Activated CD8-positive, alpha-beta memory T cell treated with anti-CD3 and anti-CD28 coated beads for 36 hours (primary cell): ENCODE results near the gene SMYD2. TPM values are rescaled to one million over a fixed set of nuclear protein-coding genes. Genes with fewer than 3 reads are reported as not detected.

ENCODE experiments used
- CTCF ChIA-PET: fragments of 350-600 bp; sonication (Branson Sonifier 250); formaldehyde crosslinking; loops from one replicate; lab custom pipeline; 2021; ENCODE audit warnings: antibody characterized with exemption; lab: Charles Lee
- POLR2A ChIA-PET: fragments of 350-600 bp; sonication (Branson Sonifier 250); formaldehyde crosslinking; loops from one replicate; lab custom pipeline; 2021; ENCODE audit warnings: antibody characterized with exemption; lab: Charles Lee
- total RNA-seq, 2 experiments: library from RNA; stranded (reverse); gene quantifications; one replicate each; pipeline ENCODE4 v1.2.3, GENCODE V29; 2021

The SMYD2 gene
- total RNA-seq, 2 experiments from 2014 or later = 30.0 to 32.4 TPM

GRCh38 chr1:214341932-214342331, 61.0 kb downstream of the SMYD2 start:
- ChIA-PET POLR2A (no interaction called here), CTCF (interaction anchor here (1.7 to 2.6 kb wide), 2 partner anchors 10 to 13 kb away, joined by 5 to 7 read pairs; no protein-coding TSS in a partner anchor)

GRCh38 chr1:214342525-214342924, 61.6 kb downstream of the SMYD2 start:
- POLR2A ChIA-PET = no interaction called here
- CTCF ChIA-PET = interaction anchor here (1.7 kb wide), 1 partner anchor 13 kb away, joined by 5 read pairs; no protein-coding TSS in a partner anchor

GRCh38 chr1:214344897-214345296, 63.9 kb downstream of the SMYD2 start:
- POLR2A ChIA-PET = no interaction called here

GRCh38 chr1:214349008-214349407, 68.0 kb downstream of the SMYD2 start:
- ChIA-PET CTCF (interaction anchor here (0.8 kb wide), 1 partner anchor 8 kb away, joined by 3 read pairs; no protein-coding TSS in a partner anchor), POLR2A (no interaction called here)

More at GRCh38 chr1:214344897-214345296, 63.9 kb downstream of the SMYD2 start:
- CTCF ChIA-PET = no interaction called here

GRCh38 chr1:214349781-214350180, 68.8 kb downstream of the SMYD2 start:
- ChIA-PET CTCF (no interaction called here), POLR2A (no interaction called here)

GRCh38 chr1:214351551-214352277, 70.8 kb downstream of the SMYD2 start:
- POLR2A ChIA-PET = no interaction called here

GRCh38 chr1:214352838-214353237, 71.9 kb downstream of the SMYD2 start:
- ChIA-PET CTCF (no interaction called here), POLR2A (no interaction called here)

More at GRCh38 chr1:214351551-214352277, 70.8 kb downstream of the SMYD2 start:
- CTCF ChIA-PET = no interaction called here

- CTCF ChIA-PET = interaction anchor here (1.5 kb wide), 1 partner anchor 22 kb away, joined by 3 read pairs; no protein-coding TSS in a partner anchor
- POLR2A ChIA-PET = no interaction called here
These were observed 73.6 kb downstream of the SMYD2 start for GRCh38 chr1:214354440-214355148.

- POLR2A ChIA-PET = no interaction called here
- CTCF ChIA-PET = interaction anchor here (0.5 kb wide), 1 partner anchor 59 kb away, joined by 4 read pairs; no protein-coding TSS in a partner anchor
These were observed 79.2 kb downstream of the SMYD2 start for GRCh38 chr1:214360116-214360515.

- ChIA-PET POLR2A (no interaction called here), CTCF (no interaction called here)
These were observed 79.7 kb downstream of the SMYD2 start for GRCh38 chr1:214360525-214361164.

GRCh38 chr1:214361636-214362035, 80.7 kb downstream of the SMYD2 start:
- CTCF ChIA-PET = interaction anchor here (0.5 to 0.8 kb wide), 2 partner anchors 29 to 237 kb away, joined by 3 to 4 read pairs; no protein-coding TSS in a partner anchor
- POLR2A ChIA-PET = no interaction called here

- CTCF ChIA-PET = interaction anchor here (0.6 to 0.8 kb wide), 2 partner anchors 30 to 201 kb away, joined by 3 read pairs; no protein-coding TSS in a partner anchor
- POLR2A ChIA-PET = no interaction called here
These were observed 81.4 kb downstream of the SMYD2 start for GRCh38 chr1:214362188-214362882.

GRCh38 chr1:214363386-214363785, 82.4 kb downstream of the SMYD2 start:
- ChIA-PET POLR2A (no interaction called here), CTCF (no interaction called here)

- POLR2A ChIA-PET = no interaction called here
These were observed 83.4 kb downstream of the SMYD2 start for GRCh38 chr1:214364386-214364785.

GRCh38 chr1:214364786-214365295, 83.9 kb downstream of the SMYD2 start:
- POLR2A ChIA-PET = no interaction called here
- CTCF ChIA-PET = no interaction called here

More at GRCh38 chr1:214364386-214364785, 83.4 kb downstream of the SMYD2 start:
- CTCF ChIA-PET = no interaction called here

GRCh38 chr1:214367841-214368240, 86.9 kb downstream of the SMYD2 start:
- POLR2A ChIA-PET = no interaction called here
- CTCF ChIA-PET = no interaction called here

- ChIA-PET POLR2A (no interaction called here), CTCF (no interaction called here)
These were observed 88.4 kb downstream of the SMYD2 start for GRCh38 chr1:214369364-214369763.

- CTCF ChIA-PET = no interaction called here
- POLR2A ChIA-PET = no interaction called here
These were observed 89.7 kb downstream of the SMYD2 start for GRCh38 chr1:214370615-214371014.

GRCh38 chr1:214372092-214372491, 91.1 kb downstream of the SMYD2 start:
- POLR2A ChIA-PET = no interaction called here

More at GRCh38 chr1:214372092-214372491, 91.1 kb downstream of the SMYD2 start:
- CTCF ChIA-PET = no interaction called here
